HG02884 (cell line): Measurements from ENCODE around the gene ALDH1L1.

Source experiments
- ATAC-seq: cut with Tn5 transposase; IDR thresholded peaks from one replicate; pipeline ENCODE4 v1.9.1; 2021; ENCODE audit warnings: mild to moderate bottlenecking, moderate library complexity; ENCODE audit not compliant: unreplicated experiment

ALDH1L1 gene

GRCh38 chr3:126058666-126059065 is 121.7 kb downstream of the ALDH1L1 start:
- no peak for ATAC-seq

DNA sequence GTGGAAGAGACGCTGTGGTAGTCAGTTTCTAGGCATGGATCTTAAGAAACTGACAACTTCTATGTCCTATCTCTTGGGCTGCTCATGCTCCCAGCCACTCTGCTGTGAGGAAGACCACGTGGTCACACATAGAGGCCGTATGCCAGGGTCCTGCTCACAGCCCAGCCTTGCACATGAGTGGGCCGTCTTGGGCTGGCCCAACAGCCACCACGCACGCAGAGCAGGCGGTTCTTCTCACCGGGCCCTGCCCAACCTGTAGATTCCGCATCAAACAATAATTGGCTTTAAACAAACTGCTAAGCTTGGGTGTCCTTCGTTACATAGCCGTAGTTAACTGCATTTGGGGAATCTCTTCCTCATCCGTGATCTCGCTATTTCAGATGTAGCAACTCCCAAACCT is 122.5 kb downstream of the ALDH1L1 start:
- ATAC-seq: no peak

DNA sequence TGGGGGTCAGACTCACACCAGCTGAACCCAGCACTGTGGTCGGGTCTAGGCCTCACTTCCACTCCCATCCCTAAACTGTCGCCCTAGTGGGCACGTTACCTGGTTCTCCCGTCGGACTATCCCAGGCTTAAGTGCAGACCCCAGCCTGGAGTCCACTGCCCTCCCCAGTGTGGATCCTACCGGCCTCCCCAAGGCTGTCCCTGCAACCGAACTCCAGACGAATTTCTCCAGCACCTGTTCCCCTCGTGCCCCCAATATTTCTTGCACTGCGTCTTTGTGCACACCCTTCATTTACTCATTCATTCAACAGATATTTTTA is 122.9 kb downstream of the ALDH1L1 start:
- ATAC-seq: no peak

- ATAC-seq: no peak
Measured at GRCh38 chr3:126056681-126057500, 123.5 kb downstream of the ALDH1L1 start.

DNA sequence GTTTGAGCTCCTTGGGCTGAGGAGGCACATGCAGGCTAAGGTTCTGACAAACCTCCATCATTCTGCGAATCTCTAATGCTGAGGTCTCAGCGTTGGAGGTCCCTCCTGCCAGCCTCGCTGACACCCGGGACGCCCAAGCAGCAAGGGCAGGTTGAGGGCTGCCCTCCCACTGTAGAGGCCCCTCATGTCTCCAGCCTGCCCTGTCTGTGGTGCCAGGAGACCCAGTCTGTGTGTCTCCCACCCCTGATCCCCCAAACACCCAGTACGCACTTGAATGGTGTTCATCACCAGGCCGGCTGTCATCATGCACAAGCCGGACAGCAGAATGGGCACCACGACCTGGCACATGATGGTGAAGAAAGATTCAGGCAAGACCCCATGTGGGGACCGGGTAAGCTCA is 124.3 kb downstream of the ALDH1L1 start:
- no peak for ATAC-seq

GRCh38 chr3:126054870-126055269 is 125.5 kb downstream of the ALDH1L1 start:
- no peak for ATAC-seq

DNA sequence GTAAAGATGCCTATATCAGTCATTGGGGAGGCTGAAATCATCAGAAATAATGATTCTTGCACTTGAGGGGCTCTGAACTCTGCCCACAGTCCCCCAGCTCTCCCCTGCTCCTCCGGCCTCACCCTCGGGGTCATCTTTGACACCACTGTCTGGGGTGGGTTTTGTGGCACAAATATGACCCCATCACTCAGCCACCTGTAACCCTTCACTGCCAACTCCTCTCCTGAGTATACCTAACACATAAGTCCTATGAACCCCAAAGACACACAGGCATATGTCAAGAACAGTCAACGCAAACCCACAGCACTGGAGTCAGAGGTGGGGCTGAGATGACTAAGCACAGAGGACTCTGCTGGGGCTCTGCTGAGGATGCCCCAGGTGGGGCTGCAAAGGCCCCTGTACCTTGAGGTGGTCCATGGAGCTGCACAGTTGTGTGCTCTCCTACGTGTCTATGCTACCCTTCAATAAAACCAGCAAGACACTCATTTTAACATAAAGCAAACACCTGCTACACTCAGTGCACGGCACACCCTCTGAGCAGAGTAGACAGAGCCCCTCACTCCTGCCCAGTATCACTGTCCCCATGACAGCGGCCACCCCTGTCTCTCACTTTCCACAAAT is 126.3 kb downstream of the ALDH1L1 start:
- no peak for ATAC-seq
